Activated naive CD8-positive, alpha-beta T cell (primary cell): ENCODE measurements around the gene SRSF4.
A peak's percentile ranks its signal among the peaks of the same experiment; 100 is the strongest.
"Not testable (repeated sequence)": the region's sequence is repeated elsewhere in the genome, so short reads cannot be mapped to it uniquely, and the experiment has no call there.

Experiments
- H3K27ac Mint-ChIP-seq: one replicate; pipeline ENCODE4 v1.8.0; 2021; ENCODE audit warnings: mixed read lengths
- H3K27me3 Mint-ChIP-seq: one replicate; pipeline ENCODE4 v1.8.0; 2021; ENCODE audit warnings: mixed read lengths
- H3K36me3 Mint-ChIP-seq: one replicate; pipeline ENCODE4 v1.8.0; 2021; ENCODE audit warnings: mixed read lengths
- H3K4me1 Mint-ChIP-seq: one replicate; pipeline ENCODE4 v1.8.0; 2021; ENCODE audit warnings: low read depth, mixed read lengths
- H3K4me3 Mint-ChIP-seq: one replicate; pipeline ENCODE4 v1.8.0; 2021; ENCODE audit warnings: mild to moderate bottlenecking, mixed read lengths
- H3K9me3 Mint-ChIP-seq: one replicate; pipeline ENCODE4 v1.8.0; 2021; ENCODE audit warnings: low read depth, mixed read lengths

Gene SRSF4

DNA sequence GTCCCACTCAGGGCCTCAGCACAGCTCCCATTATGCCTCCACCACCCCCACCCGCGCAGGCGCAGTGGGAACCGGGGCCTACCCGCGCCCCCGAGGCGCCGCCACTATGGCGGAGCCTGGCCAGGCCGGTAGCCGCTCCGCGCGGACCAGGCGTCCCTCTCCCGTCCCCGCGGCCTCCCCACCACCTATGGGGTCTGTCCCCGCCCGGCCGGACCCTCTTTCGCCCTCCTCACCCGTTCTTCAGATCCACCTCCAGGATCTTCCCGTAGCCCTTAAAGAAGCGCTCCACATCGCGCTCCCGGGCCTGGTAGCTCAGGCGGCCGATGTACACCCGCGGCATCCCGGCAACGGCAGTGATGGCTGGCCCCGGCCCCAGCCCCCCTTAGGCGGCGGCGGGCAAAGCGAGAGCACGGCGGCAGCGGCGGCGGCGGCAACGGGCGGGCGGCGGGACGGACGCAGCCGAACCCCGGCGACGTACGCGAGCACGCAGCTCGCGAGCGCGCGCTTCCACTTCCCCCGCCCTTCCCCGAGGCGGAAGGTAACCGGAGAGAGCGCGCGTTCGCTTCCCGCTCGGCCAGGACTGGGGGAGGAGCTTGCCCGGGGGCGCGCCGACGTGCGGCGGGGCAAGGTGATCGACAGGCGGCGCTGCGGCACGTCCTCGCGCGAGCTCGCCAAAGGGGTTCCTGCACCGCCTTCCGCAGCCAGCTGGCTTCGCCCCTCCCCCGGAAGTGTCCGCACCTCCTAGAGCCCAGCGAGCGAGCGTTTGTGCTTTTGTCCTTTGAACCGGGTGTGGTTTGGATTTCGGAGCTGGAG lies at the start of gene SRSF4:
SRSF4 (minus strand) TSS at position 488 of the 813 bp plus-strand sequence; CDS start at position 340, 148 bp downstream.
- Mint-ChIP-seq H3K4me1 (peaks cover 44% of the 10 kb centered on the region), H3K9me3 (no peaks in the 10 kb centered on the region), H3K27ac (peak within 1 kb of the TSS; percentile 96), H3K4me3 (peak within 1 kb of the TSS; percentile 93), H3K27me3 (no peaks in the 10 kb centered on the region), H3K36me3 (peaks cover 6% of the 10 kb centered on the region)

- no peaks in the 10 kb centered on the region for H3K36me3 Mint-ChIP-seq
- H3K4me1 Mint-ChIP-seq: peaks cover 24% of the 10 kb centered on the region
- peaks cover 3% of the 10 kb centered on the region for H3K27me3 Mint-ChIP-seq
- peak within 1 kb of the TSS; percentile 91 for H3K27ac Mint-ChIP-seq
- peak within 1 kb of the TSS; percentile 94 for H3K4me3 Mint-ChIP-seq
- no peaks in the 10 kb centered on the region for H3K9me3 Mint-ChIP-seq
Measured at GRCh38 chr1:29230553-29231378, 49.1 kb upstream of the SRSF4 start, which contains the start of gene MECR. Gene MECR (minus strand): TSS chr1:29230934. CDS start chr1:29230906, 28 bp downstream.

DNA sequence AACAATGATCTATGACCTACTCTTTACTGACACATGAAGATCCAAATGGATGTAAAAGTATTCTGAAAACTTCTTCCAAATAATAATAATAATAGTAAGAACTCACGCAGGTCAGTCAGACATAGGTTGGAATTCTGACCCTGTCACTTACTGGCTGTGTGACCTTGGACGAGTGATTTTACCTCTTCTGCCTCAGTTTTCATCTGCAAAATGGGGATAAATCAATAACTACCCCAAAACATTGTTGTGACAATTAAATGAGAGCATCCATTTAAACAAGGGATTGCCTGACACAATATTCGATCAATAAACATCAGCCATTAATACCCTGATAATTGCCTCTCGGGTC lies 48.5 kb upstream of the SRSF4 start:
- H3K9me3 Mint-ChIP-seq: no peaks in the 10 kb centered on the region
- H3K4me1 Mint-ChIP-seq: peaks cover 23% of the 10 kb centered on the region
- peaks cover 2% of the 10 kb centered on the region for H3K27me3 Mint-ChIP-seq
- H3K27ac Mint-ChIP-seq: peak overlapping the region; percentile 91
- H3K36me3 Mint-ChIP-seq: no peaks in the 10 kb centered on the region
- H3K4me3 Mint-ChIP-seq: peak overlapping the region; percentile 94

GRCh38 chr1:29227511-29227910 lies 45.8 kb upstream of the SRSF4 start:
- no peak overlapping the region for H3K27ac Mint-ChIP-seq
- H3K4me3 Mint-ChIP-seq: no peak overlapping the region
- no peaks in the 10 kb centered on the region for H3K27me3 Mint-ChIP-seq
- peaks cover 23% of the 10 kb centered on the region for H3K4me1 Mint-ChIP-seq
- no peaks in the 10 kb centered on the region for H3K36me3 Mint-ChIP-seq
- no peaks in the 10 kb centered on the region for H3K9me3 Mint-ChIP-seq

GRCh38 chr1:29225361-29225760 lies 43.7 kb upstream of the SRSF4 start:
- Mint-ChIP-seq H3K4me3 (no peak overlapping the region), H3K27ac (no peak overlapping the region), H3K4me1 (peaks cover 16% of the 10 kb centered on the region), H3K9me3 (no peaks in the 10 kb centered on the region), H3K27me3 (no peaks in the 10 kb centered on the region), H3K36me3 (no peaks in the 10 kb centered on the region)

GRCh38 chr1:29224356-29224837 lies 42.7 kb upstream of the SRSF4 start:
- Mint-ChIP-seq H3K4me1 (peaks cover 6% of the 10 kb centered on the region), H3K27ac (no peak overlapping the region), H3K4me3 (no peak overlapping the region), H3K27me3 (no peaks in the 10 kb centered on the region), H3K36me3 (no peaks in the 10 kb centered on the region), H3K9me3 (no peaks in the 10 kb centered on the region)

GRCh38 chr1:29223521-29223920 lies 41.8 kb upstream of the SRSF4 start:
- no peaks in the 10 kb centered on the region for H3K9me3 Mint-ChIP-seq
- H3K4me1 Mint-ChIP-seq: peaks cover 1% of the 10 kb centered on the region
- no peak overlapping the region for H3K4me3 Mint-ChIP-seq
- no peak overlapping the region for H3K27ac Mint-ChIP-seq
- no peaks in the 10 kb centered on the region for H3K27me3 Mint-ChIP-seq
- H3K36me3 Mint-ChIP-seq: no peaks in the 10 kb centered on the region

DNA sequence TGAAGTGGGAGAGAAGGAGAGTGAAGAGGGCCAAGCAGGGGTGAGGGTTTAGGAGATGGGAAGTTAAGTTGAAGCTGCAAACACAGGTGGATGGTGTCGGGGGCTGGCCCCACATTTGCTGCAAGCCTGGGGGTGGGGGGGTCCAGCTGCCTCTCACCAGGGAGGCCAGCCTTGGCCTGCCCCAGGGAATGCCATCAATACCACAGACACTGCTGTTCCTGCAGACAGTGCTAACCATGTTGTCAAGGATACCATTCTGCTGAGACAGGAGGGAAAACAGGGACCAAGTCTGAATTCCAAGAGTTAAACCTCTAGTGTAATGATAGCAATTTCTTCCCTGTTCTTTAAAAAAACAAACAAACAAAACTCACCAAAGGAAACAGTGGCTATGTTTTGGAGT lies 41.0 kb upstream of the SRSF4 start:
- Mint-ChIP-seq H3K4me1 (no peaks in the 10 kb centered on the region), H3K9me3 (no peaks in the 10 kb centered on the region), H3K4me3 (no peak overlapping the region), H3K36me3 (no peaks in the 10 kb centered on the region), H3K27ac (no peak overlapping the region), H3K27me3 (no peaks in the 10 kb centered on the region)

DNA sequence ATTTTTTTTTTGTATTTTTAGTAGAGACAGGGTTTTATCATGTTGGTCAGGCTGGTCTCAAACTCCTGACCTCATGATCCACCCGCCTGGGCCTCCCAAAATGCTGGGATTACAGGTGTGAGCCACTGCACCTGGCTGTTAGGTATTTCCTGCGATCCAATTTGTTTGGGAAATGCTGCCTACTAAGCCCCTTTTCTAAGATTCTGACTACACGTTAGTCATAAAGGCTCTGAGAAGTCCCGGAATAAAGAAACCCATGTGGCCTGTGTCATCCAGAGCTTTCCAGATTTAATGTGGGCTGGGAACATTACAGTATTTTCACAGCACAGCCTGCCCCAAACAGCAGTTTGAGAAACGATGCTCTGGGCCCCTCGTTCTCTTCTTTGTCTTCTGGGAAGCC lies 40.6 kb upstream of the SRSF4 start:
- H3K27me3 Mint-ChIP-seq, H3K4me1 Mint-ChIP-seq, H3K27ac Mint-ChIP-seq, H3K36me3 Mint-ChIP-seq, H3K9me3 Mint-ChIP-seq, H3K4me3 Mint-ChIP-seq: not testable (repeated sequence)

- H3K27me3 Mint-ChIP-seq: no peaks in the 10 kb centered on the region
- no peaks in the 10 kb centered on the region for H3K36me3 Mint-ChIP-seq
- no peak overlapping the region for H3K4me3 Mint-ChIP-seq
- H3K27ac Mint-ChIP-seq: no peak overlapping the region
- no peaks in the 10 kb centered on the region for H3K4me1 Mint-ChIP-seq
- no peaks in the 10 kb centered on the region for H3K9me3 Mint-ChIP-seq
Measured at GRCh38 chr1:29221296-29221695, 39.6 kb upstream of the SRSF4 start.

DNA sequence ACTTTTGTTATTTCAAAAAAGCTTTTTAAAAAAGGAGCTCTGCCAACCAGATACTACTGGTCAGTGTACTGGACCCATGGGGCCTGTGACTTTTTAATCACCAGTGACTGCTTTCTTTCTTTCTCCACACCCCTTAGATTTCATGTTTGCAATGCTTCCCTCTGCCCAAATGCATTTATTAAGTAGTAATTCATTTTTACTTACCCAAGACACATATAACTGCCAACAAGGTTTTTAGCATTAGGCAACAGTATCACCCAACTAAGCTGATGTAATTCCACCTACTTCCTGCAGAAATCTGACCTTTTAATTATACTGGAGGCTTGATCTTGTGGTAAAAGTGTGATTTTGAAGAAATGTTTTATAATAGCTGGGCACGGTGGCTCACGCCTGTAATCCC lies 36.5 kb upstream of the SRSF4 start:
- Mint-ChIP-seq H3K9me3 (no peaks in the 10 kb centered on the region), H3K4me1 (no peaks in the 10 kb centered on the region), H3K27ac (no peak overlapping the region), H3K4me3 (no peak overlapping the region), H3K27me3 (no peaks in the 10 kb centered on the region), H3K36me3 (peaks cover 7% of the 10 kb centered on the region)

GRCh38 chr1:29217633-29218032 lies 35.9 kb upstream of the SRSF4 start:
- Mint-ChIP-seq H3K36me3 (peaks cover 10% of the 10 kb centered on the region), H3K27ac (no peak overlapping the region), H3K9me3 (no peaks in the 10 kb centered on the region), H3K4me3 (no peak overlapping the region), H3K27me3 (no peaks in the 10 kb centered on the region), H3K4me1 (no peaks in the 10 kb centered on the region)

DNA sequence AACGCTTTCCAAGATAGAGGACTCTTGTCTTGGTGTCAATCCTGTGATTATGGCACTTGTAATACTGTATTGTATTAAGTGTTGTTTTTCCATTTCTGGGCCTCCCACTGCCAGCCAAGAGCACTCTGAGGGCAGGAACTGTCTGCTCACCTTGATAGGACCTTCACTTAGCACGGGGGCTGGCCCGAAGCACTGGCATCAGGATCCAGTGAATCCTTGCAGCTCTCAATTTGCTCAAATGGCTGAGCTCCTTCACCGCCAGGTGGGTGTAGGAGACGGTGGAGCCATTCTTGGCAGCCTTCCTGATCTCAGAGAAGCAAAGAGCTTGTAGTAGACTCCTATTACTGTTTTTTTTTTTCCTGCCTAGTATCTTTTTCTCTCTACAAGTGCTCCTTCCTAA lies 31.4 kb upstream of the SRSF4 start:
- Mint-ChIP-seq H3K27ac (no peak overlapping the region), H3K27me3 (no peaks in the 10 kb centered on the region), H3K36me3 (peaks cover 17% of the 10 kb centered on the region), H3K9me3 (no peaks in the 10 kb centered on the region), H3K4me3 (no peak overlapping the region), H3K4me1 (no peaks in the 10 kb centered on the region)

- Mint-ChIP-seq H3K27me3 (no peaks in the 10 kb centered on the region), H3K9me3 (no peaks in the 10 kb centered on the region), H3K36me3 (peaks cover 17% of the 10 kb centered on the region), H3K27ac (no peak overlapping the region), H3K4me3 (no peak overlapping the region), H3K4me1 (no peaks in the 10 kb centered on the region)
Measured at GRCh38 chr1:29211086-29212030, 29.7 kb upstream of the SRSF4 start.
